K562 (cell line): Measurements from ENCODE around the gene RAB7A. TPM values are rescaled to one million over a fixed set of nuclear protein-coding genes. Genes with fewer than 3 reads are reported as not detected.

Experiments
- ATAC-seq: fragments of 200-7000 bp; cut with Tn5 transposase; 3 replicates; pipeline ENCODE4 v1.9.1; 2020; ENCODE audit warnings: moderate library complexity
- BruUV-seq: library from RNA; stranded (reverse); fragments of 400-500 nt; replicated peaks from 2 replicates; lab custom pipeline; 2021; lab: Mats Ljungman, UMichigan
- CTCF ChIA-PET: fragments of 300-600 bp; formaldehyde crosslinking; extraction: SDS; loops from one replicate; lab custom pipeline; 2021; ENCODE audit warnings: low intra/inter-chr PET ratio; lab: Yijun Ruan, JAX
- POLR2A ChIA-PET: fragments of 300-600, 350-650 bp; sonication (Branson Sonifier 250); formaldehyde crosslinking; extraction: SDS; loops from one replicate; lab custom pipeline; 2021; ENCODE audit warnings: antibody characterized with exemption, inconsistent platforms; lab: Yijun Ruan, JAX
- DNase-seq, 4 experiments: peaks; one replicate each; pipeline versions ENCODE4 v3.0.0 to v3.0.0-alpha.2; 2011 to 2018; ENCODE audit warnings: low spot score in 3 of 4, mixed read lengths in 3 of 4; ENCODE audit errors: extremely low read depth in 1 of 4
- FAIRE-seq: peaks from 2 replicates; lab custom pipeline; 2011; peaks lifted over from hg19 to GRCh38; lab: Jason Lieb, UNC
- H2AFZ ChIP-seq: 2 replicates; pipeline ENCODE4 v1.6.0; 2011; ENCODE audit warnings: low read depth, low read length, control low read depth, inconsistent platforms
- H3K27ac ChIP-seq: fragments of 200-600 bp; 3 replicates; pipeline ENCODE4 v1.8.0; 2011; ENCODE audit warnings: low read depth, mild to moderate bottlenecking, control low read depth, inconsistent platforms, low read length, moderate library complexity, mixed read lengths; ENCODE audit errors: extremely low read depth
- H3K27me3 ChIP-seq, 2 experiments: fragments of 300-600 bp in 1 of 2; 2 replicates in 1 of 2; 3 replicates in 1 of 2; pipeline versions ENCODE4 v1.6.0 to v1.8.0; 2011; ENCODE audit warnings: inconsistent platforms in 2 of 2, low read length in 2 of 2, mild to moderate bottlenecking in 1 of 2, mixed read lengths in 1 of 2, moderate library complexity in 1 of 2; ENCODE audit not compliant: control insufficient read depth in 2 of 2, insufficient read depth in 2 of 2
- H3K36me3 ChIP-seq: fragments of 300-600 bp; 3 replicates; pipeline ENCODE4 v1.8.0; 2011; ENCODE audit warnings: mild to moderate bottlenecking, low read length, inconsistent platforms; ENCODE audit not compliant: control insufficient read depth, insufficient read depth
- H3K4me1 ChIP-seq, 2 experiments: fragments of 200-600 bp in 1 of 2; replicated peaks in 1 of 2; 2 replicates in 1 of 2; 3 replicates in 1 of 2; pipeline versions ENCODE4 v1.5.1 to v1.8.0; 2011; ENCODE audit warnings: inconsistent platforms in 2 of 2, low read length in 2 of 2, mild to moderate bottlenecking in 1 of 2, mixed read lengths in 1 of 2, moderate library complexity in 1 of 2; ENCODE audit not compliant: control insufficient read depth in 2 of 2, insufficient read depth in 2 of 2
- H3K4me2 ChIP-seq: 2 replicates; pipeline ENCODE4 v1.6.1; 2011; ENCODE audit warnings: low read length, control low read depth, inconsistent platforms, mixed read lengths; ENCODE audit not compliant: insufficient read depth
- H3K4me3 ChIP-seq: fragments of 200-600 bp; sonication (generic), shearing (Covaris generic); 2 replicates; pipeline ENCODE4 v1.5.1; 2016; ENCODE audit warnings: control low read depth, inconsistent platforms
- H3K79me2 ChIP-seq: fragments of 200-600 bp; 3 replicates; pipeline ENCODE4 v1.8.0; 2011; ENCODE audit warnings: low read length, inconsistent platforms; ENCODE audit not compliant: control insufficient read depth, insufficient read depth
- H3K9ac ChIP-seq, 2 experiments: 2 replicates each; pipeline versions ENCODE4 v1.6.0 to v1.6.1; 2011; ENCODE audit warnings: low read depth in 2 of 2, low read length in 2 of 2, control low read depth in 1 of 2, inconsistent platforms in 1 of 2, mild to moderate bottlenecking in 1 of 2, mixed read lengths in 1 of 2; ENCODE audit not compliant: insufficient read depth in 1 of 2
- H3K9me1 ChIP-seq: one replicate; pipeline ENCODE4 v1.6.0; 2011; ENCODE audit warnings: inconsistent platforms, mild to moderate bottlenecking, low read length, moderate library complexity; ENCODE audit not compliant: control insufficient read depth, insufficient read depth
- H3K9me3 ChIP-seq: replicated peaks from 2 replicates; pipeline ENCODE4 v1.5.1; 2011; ENCODE audit warnings: low read depth, low read length, inconsistent platforms; ENCODE audit not compliant: control insufficient read depth, insufficient read depth
- H4K20me1 ChIP-seq: replicated peaks from 2 replicates; pipeline ENCODE4 v1.6.1; 2011; ENCODE audit warnings: low read length, inconsistent platforms, mixed read lengths; ENCODE audit not compliant: control insufficient read depth, insufficient read depth
- NCOA4 ChIP-seq: fragments of 450-650 bp; IDR thresholded peaks from 2 replicates; pipeline ENCODE4 v1.6.1; 2018; ENCODE audit warnings: mild to moderate bottlenecking; ENCODE audit not compliant: partially characterized antibody
- NR2C1 ChIP-seq, 2 experiments: fragments of 450-650 bp; IDR thresholded peaks; 2 replicates each; pipeline ENCODE4 v1.6.1; 2017; ENCODE audit warnings: mild to moderate bottlenecking in 2 of 2, antibody characterized with exemption in 1 of 2, inconsistent platforms in 1 of 2, missing compliant biosample characterization in 1 of 2, missing genetic modification characterization in 1 of 2
- NR3C1 ChIP-seq: sonication (generic); formaldehyde crosslinking; IDR thresholded peaks from 2 replicates; pipeline ENCODE4 v1.8.1; 2022; ENCODE audit warnings: missing genetic modification reagents
- TAL1 ChIP-seq: fragments of 450-650 bp; IDR thresholded peaks from 2 replicates; pipeline ENCODE4 v1.6.1; 2016; ENCODE audit warnings: mild to moderate bottlenecking
- XRCC5 ChIP-seq: fragments of 200-400 bp; formaldehyde crosslinking; IDR thresholded peaks from 2 replicates; pipeline ENCODE4 v1.6.1; 2017; ENCODE audit warnings: low read depth, mild to moderate bottlenecking, low read length
- ZBTB7A ChIP-seq: IDR thresholded peaks from 2 replicates; pipeline ENCODE4 v1.6.1; 2011; ENCODE audit warnings: low read depth, mild to moderate bottlenecking, low read length, moderate library complexity, borderline replicate concordance; ENCODE audit not compliant: control insufficient read depth
- ZNF217 ChIP-seq: sonication (generic); formaldehyde crosslinking; IDR thresholded peaks from 2 replicates; pipeline ENCODE4 v1.8.0; 2022; ENCODE audit warnings: mild to moderate bottlenecking, missing genetic modification reagents
- ZNF75A ChIP-seq: fragments of 450-650 bp; formaldehyde crosslinking; IDR thresholded peaks from 2 replicates; pipeline ENCODE4 v1.4.0; 2020; ENCODE audit warnings: mild to moderate bottlenecking
- ZNF780A ChIP-seq: fragments of 250-450 bp; sonication (Bioruptor Pico); IDR thresholded peaks from 2 replicates; pipeline ENCODE4 v1.5.0; 2021; ENCODE audit warnings: mild to moderate bottlenecking
- WGBS: fragments of 100-300 bp; shearing (Covaris generic); methylation state at CpG from one replicate; pipeline ENCODE4 v1.1.6; 2016; ENCODE audit warnings: low coverage, mixed read lengths; ENCODE audit not compliant: insufficient coverage; ENCODE audit errors: missing lambda C conversion rate; 5-methylcytosine and 5-hydroxymethylcytosine counted together
- in situ Hi-C: fragments of 300-500 bp; cut with MboI; formaldehyde crosslinking; loops from 4 replicates; pipeline ENCODE4 v1.15.0; 2018; ENCODE audit warnings: inconsistent platforms, mixed read lengths
- intact Hi-C: fragments of 100-400 bp; cut with micrococcal nuclease; formaldehyde crosslinking; loops from 2 replicates; pipeline ENCODE4 v1.14.2; 2022
- polyA plus RNA-seq, 8 experiments: library from polyadenylated mRNA; depleted of rRNA in 4 of 8; stranded (reverse) in 5 of 8; unstranded in 3 of 8; fragments of >200 nt; fragmentation: Nextera tagmentation in 2 of 8; fragmentation: Illumina TruSeq in 1 of 8; extraction: Ambion mirVana in 2 of 8; extraction: Trizol in 1 of 8; gene quantifications; 2 replicates each; pipeline versions ENCODE4 v1.2.1 to v1.2.3, GENCODE V29; 2011 to 2014; ENCODE audit warnings: inconsistent platforms in 1 of 8, missing spikeins in 1 of 8
- total RNA-seq, 7 experiments: library from RNA; depleted of rRNA in 6 of 7; stranded (reverse); fragments of >200 nt in 6 of 7; fragmentation: Illumina TruSeq in 2 of 7; extraction: Trizol in 2 of 7; gene quantifications; 2 replicates each; pipeline versions ENCODE4 v1.2.1 to v1.2.3, GENCODE V29; 2011 to 2021; ENCODE audit warnings: low replicate concordance in 1 of 7
- TF ChIP-seq, protein P1 (sequence below): fragments of 450-650 bp; IDR thresholded peaks from one replicate; pipeline ENCODE4 v1.6.1; 2018; ENCODE audit warnings: mild to moderate bottlenecking, moderate library complexity; ENCODE audit not compliant: partially characterized antibody
- TF ChIP-seq, protein P2 (sequence below): fragments of 200-800 bp; sonication (Bioruptor generic); IDR thresholded peaks from 2 replicates; pipeline ENCODE4 v1.6.1; 2017; ENCODE audit warnings: missing genetic modification characterization, missing compliant biosample characterization

The RAB7A gene
- total and polyA plus RNA-seq, 9 of the 15 experiments (the other 6 are each of a cell fraction or from before 2014, with no cell fraction given) = 30.9 to 204 (median 72.8) TPM

DNA sequence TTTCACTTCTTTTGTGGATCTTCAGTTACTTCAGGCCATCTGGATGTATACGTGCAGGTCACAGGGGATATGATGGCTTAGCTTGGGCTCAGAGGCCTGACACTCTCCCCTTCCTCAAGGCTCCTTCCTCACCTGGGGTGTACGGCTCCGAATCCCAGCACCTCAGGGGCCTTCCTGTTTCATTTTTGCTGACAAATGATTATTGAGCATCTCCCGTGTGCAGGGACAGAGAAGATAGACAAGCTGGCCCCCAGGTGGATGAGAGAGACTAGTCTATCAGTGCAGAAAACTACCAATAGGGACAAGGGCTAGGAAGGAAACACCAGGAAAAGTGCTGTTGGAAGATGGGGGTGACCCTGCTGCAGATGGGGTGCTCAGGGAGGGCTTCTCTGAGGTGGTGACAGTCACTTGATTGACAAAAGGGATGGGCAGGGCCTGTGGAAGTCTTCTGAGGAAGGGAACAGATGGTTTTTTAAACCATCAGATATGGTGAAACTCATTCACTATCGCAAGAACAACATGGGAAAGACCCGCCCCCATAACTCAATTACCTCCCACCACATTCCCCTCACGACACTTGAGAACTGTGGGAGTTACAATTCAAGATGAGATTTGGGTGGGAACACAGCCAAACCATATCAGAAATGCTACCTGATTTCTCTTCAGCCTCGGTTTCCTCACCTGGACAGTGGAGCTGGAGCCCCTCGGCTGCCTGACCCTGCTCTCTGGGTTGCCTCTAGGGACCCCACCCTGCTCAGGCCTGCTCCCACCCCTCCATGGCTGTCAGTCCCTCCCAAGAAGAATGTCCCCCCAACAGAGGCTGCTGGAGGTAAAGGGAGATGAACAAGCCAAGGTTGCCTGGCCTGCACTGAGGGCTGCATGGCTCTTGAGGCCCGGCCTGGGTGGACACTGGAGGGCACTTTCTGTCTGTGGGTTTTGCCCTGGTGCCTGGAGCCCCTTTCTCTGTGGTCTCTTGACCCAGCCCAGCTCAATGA, 116.2 kb downstream of the RAB7A start (continued):
- TF ChIP-seq TAL1 = peak; percentile 35; the same call in 1 of the 2 replicates

DNA sequence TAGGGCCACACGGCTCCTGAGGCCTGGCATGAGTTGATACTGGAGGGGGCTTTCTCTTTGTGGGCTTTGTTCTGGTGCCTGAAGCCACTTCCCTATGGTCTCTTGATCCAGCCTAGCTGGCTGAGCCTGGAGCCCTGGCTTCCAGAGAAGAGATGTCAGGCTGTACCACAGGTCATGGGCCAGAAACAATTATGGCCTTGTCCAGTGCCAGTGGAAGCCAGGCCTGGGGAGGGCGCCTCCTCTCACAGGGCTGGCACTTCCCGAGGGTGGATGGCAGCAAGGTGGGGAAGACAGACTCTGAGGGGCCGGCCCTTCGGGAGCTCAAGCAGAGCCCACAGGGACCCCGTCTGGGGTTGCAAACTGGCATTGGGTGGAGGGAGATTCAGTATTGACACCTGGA, 118.5 kb downstream of the RAB7A start:
- H3K79me2 ChIP-seq = no peaks in the 10 kb centered on the region
- no peak overlapping the region; a peak in 1 of 4 replicates for H3K9ac ChIP-seq
- H3K9me3 ChIP-seq = no peaks in the 10 kb centered on the region
- POLR2A ChIA-PET = interaction anchor here (0.6 kb wide), 1 partner anchor 793 kb away, joined by 3 read pairs; no protein-coding TSS in a partner anchor
- no peaks in the 10 kb centered on the region for H3K27me3 ChIP-seq
- H4K20me1 ChIP-seq = no peaks in the 10 kb centered on the region
- no peak for FAIRE-seq
- no peak for TF ChIP-seq ZNF75A (CRISPR knock-in tag)
- no peak for TF ChIP-seq NCOA4
- TF ChIP-seq ZNF780A (CRISPR knock-in tag) = no peak
- TF ChIP-seq, protein P1, sequence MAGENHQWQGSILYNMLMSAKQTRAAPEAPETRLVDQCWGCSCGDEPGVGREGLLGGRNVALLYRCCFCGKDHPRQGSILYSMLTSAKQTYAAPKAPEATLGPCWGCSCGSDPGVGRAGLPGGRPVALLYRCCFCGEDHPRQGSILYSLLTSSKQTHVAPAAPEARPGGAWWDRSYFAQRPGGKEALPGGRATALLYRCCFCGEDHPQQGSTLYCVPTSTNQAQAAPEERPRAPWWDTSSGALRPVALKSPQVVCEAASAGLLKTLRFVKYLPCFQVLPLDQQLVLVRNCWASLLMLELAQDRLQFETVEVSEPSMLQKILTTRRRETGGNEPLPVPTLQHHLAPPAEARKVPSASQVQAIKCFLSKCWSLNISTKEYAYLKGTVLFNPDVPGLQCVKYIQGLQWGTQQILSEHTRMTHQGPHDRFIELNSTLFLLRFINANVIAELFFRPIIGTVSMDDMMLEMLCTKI = no peak
- no peak for TF ChIP-seq NR3C1 (CRISPR knock-in tag)
- TF ChIP-seq, protein P2, sequence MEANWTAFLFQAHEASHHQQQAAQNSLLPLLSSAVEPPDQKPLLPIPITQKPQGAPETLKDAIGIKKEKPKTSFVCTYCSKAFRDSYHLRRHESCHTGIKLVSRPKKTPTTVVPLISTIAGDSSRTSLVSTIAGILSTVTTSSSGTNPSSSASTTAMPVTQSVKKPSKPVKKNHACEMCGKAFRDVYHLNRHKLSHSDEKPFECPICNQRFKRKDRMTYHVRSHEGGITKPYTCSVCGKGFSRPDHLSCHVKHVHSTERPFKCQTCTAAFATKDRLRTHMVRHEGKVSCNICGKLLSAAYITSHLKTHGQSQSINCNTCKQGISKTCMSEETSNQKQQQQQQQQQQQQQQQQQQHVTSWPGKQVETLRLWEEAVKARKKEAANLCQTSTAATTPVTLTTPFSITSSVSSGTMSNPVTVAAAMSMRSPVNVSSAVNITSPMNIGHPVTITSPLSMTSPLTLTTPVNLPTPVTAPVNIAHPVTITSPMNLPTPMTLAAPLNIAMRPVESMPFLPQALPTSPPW (CRISPR knock-in tag) = no peak
- TF ChIP-seq ZNF217 = no peak
- TF ChIP-seq NR2C1 (IDR thresholded peaks at IDR 0.05) = no peak
- no peak for TF ChIP-seq NR2C1 (tag; IDR thresholded peaks at IDR 0.05)
- TF ChIP-seq ZBTB7A = no peak
- no peak for TF ChIP-seq XRCC5
- TF ChIP-seq, all 486 proteins: peak for 0
- Histone ChIP-seq H3K4me2 (no peak overlapping the region), H3K36me3 (no peaks in the 10 kb centered on the region), H3K4me3 (no peak overlapping the region), H3K4me1 (peaks cover 13 to 39% of the 10 kb centered on the region in 2 experiments; a peak in 4 of 5 replicates), H3K9me1 (no peaks in the 10 kb centered on the region), H2AFZ (no peak overlapping the region), H3K27ac (no peak overlapping the region)
- BruUV-seq = no TSS peak
- no peak for DNase-seq
- CTCF ChIA-PET = no interaction called here
- intact Hi-C loops (no loop called here), in situ Hi-C loops (no loop called here)
- ATAC-seq = no peak
- 78% methylated on average over 3 of the region's 6 CpGs for WGBS
